Testis (tissue), 2 donors: ENCODE measurements around the gene FAM78A.

Source experiments
- POLR2A ChIP-seq: fragments of 450-650 bp; IDR thresholded peaks from one replicate; pipeline ENCODE4 v1.6.1; 2017; ENCODE audit warnings: antibody characterized with exemption, mild to moderate bottlenecking, moderate library complexity
- TF ChIP-seq, protein P1 (sequence below), 3 experiments: fragments of 450-650 bp in 2 of 3; fragments of 200-600 bp in 1 of 3; sonication (generic) in 1 of 3; IDR thresholded peaks; one replicate each; pipeline ENCODE4 v1.5.1; 2016 to 2019; ENCODE audit warnings: antibody characterized with exemption in 3 of 3, mild to moderate bottlenecking in 2 of 3, moderate library complexity in 1 of 3

DNA sequence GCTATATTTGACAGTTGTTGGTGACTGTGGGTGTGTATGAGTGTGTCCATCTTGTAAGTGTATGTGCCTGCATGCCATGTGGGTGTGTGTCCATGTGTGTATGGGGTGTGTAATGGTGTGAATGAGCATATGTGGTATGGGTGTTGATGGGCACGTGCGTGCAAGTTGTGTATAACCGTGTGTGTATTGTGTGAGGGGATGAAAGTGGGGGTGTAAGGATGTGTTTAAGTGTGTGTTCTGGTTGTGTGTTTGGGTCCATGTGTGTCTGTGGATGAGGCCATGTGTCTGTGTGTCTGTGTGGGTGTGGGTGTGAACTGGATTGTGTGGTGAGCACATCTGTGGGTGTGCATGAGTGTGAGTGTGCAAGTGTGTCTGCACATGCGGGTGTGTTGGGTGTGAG, 5.9 kb upstream of the FAM78A start:
- TF ChIP-seq, protein P1, sequence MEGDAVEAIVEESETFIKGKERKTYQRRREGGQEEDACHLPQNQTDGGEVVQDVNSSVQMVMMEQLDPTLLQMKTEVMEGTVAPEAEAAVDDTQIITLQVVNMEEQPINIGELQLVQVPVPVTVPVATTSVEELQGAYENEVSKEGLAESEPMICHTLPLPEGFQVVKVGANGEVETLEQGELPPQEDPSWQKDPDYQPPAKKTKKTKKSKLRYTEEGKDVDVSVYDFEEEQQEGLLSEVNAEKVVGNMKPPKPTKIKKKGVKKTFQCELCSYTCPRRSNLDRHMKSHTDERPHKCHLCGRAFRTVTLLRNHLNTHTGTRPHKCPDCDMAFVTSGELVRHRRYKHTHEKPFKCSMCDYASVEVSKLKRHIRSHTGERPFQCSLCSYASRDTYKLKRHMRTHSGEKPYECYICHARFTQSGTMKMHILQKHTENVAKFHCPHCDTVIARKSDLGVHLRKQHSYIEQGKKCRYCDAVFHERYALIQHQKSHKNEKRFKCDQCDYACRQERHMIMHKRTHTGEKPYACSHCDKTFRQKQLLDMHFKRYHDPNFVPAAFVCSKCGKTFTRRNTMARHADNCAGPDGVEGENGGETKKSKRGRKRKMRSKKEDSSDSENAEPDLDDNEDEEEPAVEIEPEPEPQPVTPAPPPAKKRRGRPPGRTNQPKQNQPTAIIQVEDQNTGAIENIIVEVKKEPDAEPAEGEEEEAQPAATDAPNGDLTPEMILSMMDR (IDR thresholded peaks at IDR 0.05) = no peak
- TF ChIP-seq POLR2A = no peak
